NCI-H2107 treated with DMSO at 0.1 percent for 48 hours (cell line): ENCODE data around the gene ITGA2B.
A peak's percentile ranks its signal among the peaks of the same experiment; 100 is the strongest.
"Not testable (repeated sequence)": the region's sequence is repeated elsewhere in the genome, so short reads cannot be mapped to it uniquely, and the experiment has no call there.

Experiments
- DNase-seq: peaks from one replicate; lab custom pipeline; 2025; ENCODE audit not compliant: unreplicated experiment; lab: John Stamatoyannopoulos, UW

Gene ITGA2B

GRCh38 chr17:44394112-44394511, 4.7 kb upstream of the ITGA2B start:
- DNase-seq: not testable (repeated sequence)

GRCh38 chr17:44390250-44390870, 911 bp upstream of the ITGA2B start:
- DNase-seq: no peak

- no peak for DNase-seq
Observed at GRCh38 chr17:44389723-44390202, 314 bp upstream of the ITGA2B start.

- no peak for DNase-seq
Observed at GRCh38 chr17:44387804-44388203, 1.6 kb downstream of the ITGA2B start.

GRCh38 chr17:44386182-44386525, 3.3 kb downstream of the ITGA2B start:
- DNase-seq: no peak

- peak; percentile 44 for DNase-seq
Observed at GRCh38 chr17:44385287-44386181, 3.9 kb downstream of the ITGA2B start.

- DNase-seq: no peak
Observed at GRCh38 chr17:44384823-44385286, 4.6 kb downstream of the ITGA2B start.

- DNase-seq: no peak
Observed at GRCh38 chr17:44384281-44384822, 5.1 kb downstream of the ITGA2B start.

GRCh38 chr17:44383861-44384260, 5.6 kb downstream of the ITGA2B start:
- DNase-seq: no peak

- DNase-seq: no peak
Observed at GRCh38 chr17:44383363-44383762, 6.1 kb downstream of the ITGA2B start.

- DNase-seq: no peak
Observed at GRCh38 chr17:44382917-44383316, 6.5 kb downstream of the ITGA2B start.

GRCh38 chr17:44381810-44382305, 7.6 kb downstream of the ITGA2B start:
- DNase-seq: no peak

GRCh38 chr17:44380767-44381166, 8.7 kb downstream of the ITGA2B start:
- DNase-seq: no peak

- no peak for DNase-seq
Observed at GRCh38 chr17:44379887-44380286, 9.6 kb downstream of the ITGA2B start.

- no peak for DNase-seq
Observed at GRCh38 chr17:44378171-44378705, 11.2 kb downstream of the ITGA2B start.

- DNase-seq: no peak
Observed at GRCh38 chr17:44376779-44377178, 12.7 kb downstream of the ITGA2B start.

GRCh38 chr17:44376124-44376523, 13.3 kb downstream of the ITGA2B start:
- no peak for DNase-seq

GRCh38 chr17:44375196-44376017, 14.0 kb downstream of the ITGA2B start:
- DNase-seq: no peak

GRCh38 chr17:44374306-44375195, 14.9 kb downstream of the ITGA2B start:
- DNase-seq: no peak

GRCh38 chr17:44372036-44372435, 17.4 kb downstream of the ITGA2B start:
- no peak for DNase-seq
